Astrocyte (in vitro differentiated cells and primary cell): ENCODE measurements around the gene LAMA3. TPM values are rescaled to one million over a fixed set of nuclear protein-coding genes. Genes with fewer than 3 reads are reported as not detected.

Source experiments
- DNase-seq: peaks from one replicate; pipeline ENCODE4 v3.0.0-alpha.2; 2010; ENCODE audit warnings: low read depth
- FAIRE-seq: peaks from 2 replicates; lab custom pipeline; 2011; peaks lifted over from hg19 to GRCh38; lab: Jason Lieb, UNC
- H2AFZ ChIP-seq: 2 replicates; pipeline ENCODE4 v1.6.0; 2012; ENCODE audit warnings: low read depth, low read length, inconsistent platforms
- H3K27ac ChIP-seq: 2 replicates; pipeline ENCODE4 v1.5.1; 2011; ENCODE audit warnings: low read depth, low read length, inconsistent platforms
- H3K27me3 ChIP-seq: 2 replicates; pipeline ENCODE4 v1.6.0; 2011; ENCODE audit warnings: low read length, inconsistent platforms; ENCODE audit not compliant: insufficient read depth
- H3K36me3 ChIP-seq: 2 replicates; pipeline ENCODE4 v1.5.1; 2011; ENCODE audit warnings: low read length, inconsistent platforms; ENCODE audit not compliant: insufficient read depth
- H3K4me1 ChIP-seq: 2 replicates; pipeline ENCODE4 v1.5.1; 2011; ENCODE audit warnings: low read length, inconsistent platforms; ENCODE audit not compliant: insufficient read depth
- H3K4me2 ChIP-seq: 2 replicates; pipeline ENCODE4 v1.6.0; 2012; ENCODE audit warnings: low read length, inconsistent platforms
- H3K4me3 ChIP-seq: 2 replicates; pipeline ENCODE4 v1.5.1; 2011; ENCODE audit warnings: low read depth, mild to moderate bottlenecking, low read length, inconsistent platforms; ENCODE audit not compliant: insufficient read depth
- H3K79me2 ChIP-seq: 2 replicates; pipeline ENCODE4 v1.6.0; 2012; ENCODE audit warnings: mild to moderate bottlenecking, low read length, inconsistent platforms; ENCODE audit not compliant: insufficient read depth
- H3K9ac ChIP-seq: 2 replicates; pipeline ENCODE4 v1.6.0; 2012; ENCODE audit warnings: mild to moderate bottlenecking, low read length, inconsistent platforms
- H3K9me3 ChIP-seq: 2 replicates; pipeline ENCODE4 v1.5.1; 2012; ENCODE audit warnings: low read depth, mild to moderate bottlenecking, low read length, inconsistent platforms; ENCODE audit not compliant: insufficient read depth
- H4K20me1 ChIP-seq: 2 replicates; pipeline ENCODE4 v1.6.0; 2012; ENCODE audit warnings: low read length, inconsistent platforms; ENCODE audit not compliant: insufficient read depth
- H3K27ac Mint-ChIP-seq: one replicate; pipeline ENCODE4 v1.8.0; 2021; ENCODE audit warnings: mild to moderate bottlenecking, mixed read lengths; ENCODE audit not compliant: unreplicated experiment
- H3K27me3 Mint-ChIP-seq: one replicate; pipeline ENCODE4 v1.8.0; 2021; ENCODE audit warnings: low read depth, mixed read lengths; ENCODE audit not compliant: unreplicated experiment
- H3K36me3 Mint-ChIP-seq: one replicate; pipeline ENCODE4 v1.8.0; 2021; ENCODE audit warnings: low read depth, mixed read lengths; ENCODE audit not compliant: unreplicated experiment
- H3K4me1 Mint-ChIP-seq: one replicate; pipeline ENCODE4 v1.8.0; 2021; ENCODE audit warnings: low read depth, mixed read lengths; ENCODE audit not compliant: unreplicated experiment
- H3K4me3 Mint-ChIP-seq: one replicate; pipeline ENCODE4 v1.8.0; 2021; ENCODE audit warnings: mild to moderate bottlenecking, moderate library complexity, mixed read lengths; ENCODE audit not compliant: unreplicated experiment
- H3K9me3 Mint-ChIP-seq: one replicate; pipeline ENCODE4 v1.8.0; 2021; ENCODE audit warnings: mild to moderate bottlenecking, mixed read lengths; ENCODE audit not compliant: unreplicated experiment
- CTCF ChIP-seq: IDR thresholded peaks from 2 replicates; pipeline ENCODE4 v1.5.1; 2011; ENCODE audit warnings: low read depth, mild to moderate bottlenecking, inconsistent platforms, low read length, moderate library complexity; ENCODE audit not compliant: insufficient read depth
- EZH2 ChIP-seq: IDR thresholded peaks from 2 replicates; pipeline ENCODE4 v1.6.1; 2012; ENCODE audit warnings: mild to moderate bottlenecking, low read length, inconsistent platforms; ENCODE audit not compliant: insufficient read depth
- total RNA-seq: library from RNA; stranded (reverse); gene quantifications from 2 replicates; pipeline ENCODE4 v1.2.1, GENCODE V29; 2021

LAMA3 gene
- total RNA-seq, 1 donor from 2014 or later = 0.86 TPM

GRCh38 chr18:23648940-23649607 lies 40.2 kb upstream of the LAMA3 start:
- Mint-ChIP-seq H3K4me3 (no peak overlapping the region), H3K36me3 (no peaks in the 10 kb centered on the region), H3K27ac (no peak overlapping the region), H3K4me1 (peaks cover 7% of the 10 kb centered on the region), H3K27me3 (peaks cover 44% of the 10 kb centered on the region), H3K9me3 (peaks cover 2% of the 10 kb centered on the region)
- Histone ChIP-seq H3K36me3 (no peaks in the 10 kb centered on the region), H3K27me3 (peaks cover 8% of the 10 kb centered on the region), H3K4me3 (no peak overlapping the region), H3K79me2 (no peaks in the 10 kb centered on the region), H3K9ac (no peak overlapping the region), H3K9me3 (no peaks in the 10 kb centered on the region), H3K4me1 (peaks cover 4% of the 10 kb centered on the region), H2AFZ (no peak overlapping the region), H4K20me1 (no peaks in the 10 kb centered on the region), H3K27ac (no peak overlapping the region), H3K4me2 (no peak overlapping the region)
- DNase-seq = no peak
- no peak for TF ChIP-seq EZH2
- TF ChIP-seq CTCF = no peak
- no peak for FAIRE-seq

- FAIRE-seq (peak; percentile 17), DNase-seq (peak; percentile 86)
- H3K4me3 Mint-ChIP-seq = no peak overlapping the region
- Histone ChIP-seq H3K9ac (no peak overlapping the region), H3K27ac (no peak overlapping the region), H3K36me3 (no peaks in the 10 kb centered on the region), H3K9me3 (no peaks in the 10 kb centered on the region), H3K4me2 (peak overlapping the region; percentile 34), H3K4me3 (no peak overlapping the region), H4K20me1 (no peaks in the 10 kb centered on the region), H3K79me2 (no peaks in the 10 kb centered on the region), H3K4me1 (peaks cover 4% of the 10 kb centered on the region), H3K27me3 (peaks cover 6% of the 10 kb centered on the region), H2AFZ (no peak overlapping the region)
- H3K27ac Mint-ChIP-seq = no peak overlapping the region
- H3K27me3 Mint-ChIP-seq = peaks cover 34% of the 10 kb centered on the region
- no peaks in the 10 kb centered on the region for H3K36me3 Mint-ChIP-seq
- peaks cover 2% of the 10 kb centered on the region for H3K9me3 Mint-ChIP-seq
- TF ChIP-seq EZH2 = no peak
- TF ChIP-seq CTCF = no peak
- H3K4me1 Mint-ChIP-seq = peaks cover 9% of the 10 kb centered on the region
These were observed 38.0 kb upstream of the LAMA3 start for GRCh38 chr18:23650968-23651927.
